Measurements from ENCODE around the gene ADM5.
A peak's percentile ranks its signal among the peaks of the same experiment; 100 is the strongest.

DNA sequence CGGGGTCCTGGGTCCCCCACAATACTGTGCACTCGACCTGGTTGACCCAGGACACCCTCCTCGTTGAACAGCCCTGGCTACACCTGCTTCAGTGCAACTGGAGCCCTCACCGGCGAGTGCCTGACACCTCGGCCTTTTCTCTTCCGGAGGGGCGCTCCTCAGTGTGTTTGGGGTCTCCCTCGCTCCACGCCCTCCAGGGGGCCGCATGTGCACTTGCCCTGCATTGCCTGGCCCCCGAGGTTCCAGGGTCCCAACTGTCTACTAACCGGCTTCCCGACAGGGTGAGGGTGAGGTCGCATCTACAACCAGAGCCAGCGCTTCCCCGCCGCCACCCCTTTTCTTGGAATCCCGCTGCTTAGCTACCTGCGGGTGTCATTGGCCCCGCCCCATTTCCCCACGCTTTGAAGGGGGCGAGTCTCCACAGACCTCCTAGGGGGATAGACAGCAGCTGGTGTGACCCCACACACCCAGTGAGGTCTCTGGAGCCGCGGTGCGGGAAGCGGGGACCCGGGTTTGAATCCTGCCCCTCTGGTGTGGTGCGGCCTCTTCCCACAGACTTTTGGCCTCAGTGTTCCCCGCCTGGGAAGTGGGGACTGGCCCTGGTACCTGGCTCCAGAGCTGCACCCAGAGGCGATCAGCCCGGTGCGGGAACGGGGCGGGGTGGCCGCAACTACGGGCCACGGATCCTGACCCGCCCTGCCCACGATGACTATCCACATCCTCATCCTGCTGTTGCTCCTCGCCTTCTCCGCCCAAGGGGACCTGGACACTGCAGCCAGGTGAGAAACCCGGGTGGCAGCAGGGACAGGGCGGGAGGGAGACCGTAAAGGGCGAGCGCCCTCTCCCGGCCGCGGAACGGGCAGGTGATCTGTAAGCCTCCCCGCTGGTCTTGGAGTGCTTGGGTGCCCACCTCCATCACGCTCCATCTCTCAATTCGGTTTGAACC, at the start of gene ADM5:
- TF ChIP-seq, protein P1, sequence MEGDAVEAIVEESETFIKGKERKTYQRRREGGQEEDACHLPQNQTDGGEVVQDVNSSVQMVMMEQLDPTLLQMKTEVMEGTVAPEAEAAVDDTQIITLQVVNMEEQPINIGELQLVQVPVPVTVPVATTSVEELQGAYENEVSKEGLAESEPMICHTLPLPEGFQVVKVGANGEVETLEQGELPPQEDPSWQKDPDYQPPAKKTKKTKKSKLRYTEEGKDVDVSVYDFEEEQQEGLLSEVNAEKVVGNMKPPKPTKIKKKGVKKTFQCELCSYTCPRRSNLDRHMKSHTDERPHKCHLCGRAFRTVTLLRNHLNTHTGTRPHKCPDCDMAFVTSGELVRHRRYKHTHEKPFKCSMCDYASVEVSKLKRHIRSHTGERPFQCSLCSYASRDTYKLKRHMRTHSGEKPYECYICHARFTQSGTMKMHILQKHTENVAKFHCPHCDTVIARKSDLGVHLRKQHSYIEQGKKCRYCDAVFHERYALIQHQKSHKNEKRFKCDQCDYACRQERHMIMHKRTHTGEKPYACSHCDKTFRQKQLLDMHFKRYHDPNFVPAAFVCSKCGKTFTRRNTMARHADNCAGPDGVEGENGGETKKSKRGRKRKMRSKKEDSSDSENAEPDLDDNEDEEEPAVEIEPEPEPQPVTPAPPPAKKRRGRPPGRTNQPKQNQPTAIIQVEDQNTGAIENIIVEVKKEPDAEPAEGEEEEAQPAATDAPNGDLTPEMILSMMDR (IDR thresholded peaks at IDR 0.05), result peak in 1 of 3 donors; percentile 31
- no peak for TF ChIP-seq POLR2AphosphoS5 (IDR thresholded peaks at IDR 0.05)
